ENCODE measurements around the gene SLC27A2. TPM values are rescaled to one million over a fixed set of nuclear protein-coding genes. Genes with fewer than 3 reads are reported as not detected.

The SLC27A2 gene
- total RNA-seq, 1 donor from 2014 or later = 2.1 TPM

DNA sequence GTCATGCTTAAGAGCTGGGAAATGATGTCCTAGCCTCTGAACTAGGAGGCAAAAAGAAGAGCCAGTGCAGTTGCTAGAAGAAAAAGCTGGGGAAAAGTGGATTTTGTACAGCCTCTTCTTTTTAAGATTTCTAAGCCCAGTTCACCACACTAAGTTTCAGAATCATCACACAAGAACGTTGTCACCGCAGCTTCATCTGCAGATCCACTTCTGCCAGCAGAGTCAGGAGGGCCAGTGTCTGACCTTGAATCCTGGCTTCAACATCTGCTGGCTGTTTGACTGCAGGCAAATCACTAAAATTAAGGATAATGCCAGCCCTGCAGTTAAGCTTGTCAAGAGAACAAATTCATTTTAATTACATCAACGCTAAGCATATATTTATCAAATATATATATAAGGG, 47.3 kb downstream of the SLC27A2 start:
- TF ChIP-seq EZH2phosphoT487 (IDR thresholded peaks at IDR 0.05) = no peak
- TF ChIP-seq EZH2 (IDR thresholded peaks at IDR 0.05) = no peak
- TF ChIP-seq, protein P1, sequence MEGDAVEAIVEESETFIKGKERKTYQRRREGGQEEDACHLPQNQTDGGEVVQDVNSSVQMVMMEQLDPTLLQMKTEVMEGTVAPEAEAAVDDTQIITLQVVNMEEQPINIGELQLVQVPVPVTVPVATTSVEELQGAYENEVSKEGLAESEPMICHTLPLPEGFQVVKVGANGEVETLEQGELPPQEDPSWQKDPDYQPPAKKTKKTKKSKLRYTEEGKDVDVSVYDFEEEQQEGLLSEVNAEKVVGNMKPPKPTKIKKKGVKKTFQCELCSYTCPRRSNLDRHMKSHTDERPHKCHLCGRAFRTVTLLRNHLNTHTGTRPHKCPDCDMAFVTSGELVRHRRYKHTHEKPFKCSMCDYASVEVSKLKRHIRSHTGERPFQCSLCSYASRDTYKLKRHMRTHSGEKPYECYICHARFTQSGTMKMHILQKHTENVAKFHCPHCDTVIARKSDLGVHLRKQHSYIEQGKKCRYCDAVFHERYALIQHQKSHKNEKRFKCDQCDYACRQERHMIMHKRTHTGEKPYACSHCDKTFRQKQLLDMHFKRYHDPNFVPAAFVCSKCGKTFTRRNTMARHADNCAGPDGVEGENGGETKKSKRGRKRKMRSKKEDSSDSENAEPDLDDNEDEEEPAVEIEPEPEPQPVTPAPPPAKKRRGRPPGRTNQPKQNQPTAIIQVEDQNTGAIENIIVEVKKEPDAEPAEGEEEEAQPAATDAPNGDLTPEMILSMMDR (IDR thresholded peaks at IDR 0.05) = no peak
- H3K36me3 Mint-ChIP-seq = no peaks in the 10 kb centered on the region
- Histone ChIP-seq H3K79me2 (ENCODE audit: low read depth) (no peaks in the 10 kb centered on the region), H3K36me3 (no peaks in the 10 kb centered on the region), H3K4me3 (no peak overlapping the region), H3K27ac (no peak overlapping the region), H3K4me2 (no peak overlapping the region), H2AFZ (replicated peaks) (no peak overlapping the region), H4K20me1 (ENCODE audit: low read depth) (no peaks in the 10 kb centered on the region), H3K27me3 (no peaks in the 10 kb centered on the region), H3K9me3 (ENCODE audit: low read depth) (no peaks in the 10 kb centered on the region), H3K9ac (no peak overlapping the region), H3F3A (ENCODE audit: low read depth) (no peaks in the 10 kb centered on the region), H3K4me1 (no peaks in the 10 kb centered on the region)
- no peak for DNase-seq (ENCODE audit: low spot score)
- H3K27me3 Mint-ChIP-seq (ENCODE audit: insufficient read depth, low read depth) = peaks cover 8% of the 10 kb centered on the region
- H3K4me3 Mint-ChIP-seq = no peak overlapping the region
- no peaks in the 10 kb centered on the region for H3K9me3 Mint-ChIP-seq
- H3K27ac Mint-ChIP-seq = no peak overlapping the region
- H3K4me1 Mint-ChIP-seq = no peaks in the 10 kb centered on the region

DNA sequence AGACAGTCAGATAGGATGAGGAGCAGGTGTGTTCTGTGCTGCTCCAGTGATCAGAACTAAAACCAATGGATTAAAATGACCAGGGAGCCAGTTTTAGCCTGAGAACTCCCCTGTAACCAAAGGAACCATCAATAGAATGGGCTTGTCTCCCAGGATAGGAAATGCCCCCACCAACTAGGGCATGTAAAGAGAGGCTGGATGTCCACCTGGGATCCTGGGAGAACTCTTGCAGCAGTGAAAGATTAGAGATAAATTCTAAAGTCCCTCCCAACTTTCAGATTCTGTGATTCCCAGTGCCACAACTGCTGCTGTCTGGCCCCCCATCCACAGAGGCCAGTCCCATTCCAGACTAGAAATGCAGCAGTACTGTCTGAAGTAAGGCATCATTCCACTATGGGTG, 49.8 kb downstream of the SLC27A2 start:
- H3K4me1 ChIP-seq = no peaks in the 10 kb centered on the region
- Mint-ChIP-seq H3K9me3 (no peaks in the 10 kb centered on the region), H3K27me3 (ENCODE audit: insufficient read depth, low read depth) (peaks cover 8% of the 10 kb centered on the region), H3K4me3 (no peak overlapping the region), H3K27ac (no peak overlapping the region), H3K36me3 (no peaks in the 10 kb centered on the region), H3K4me1 (peaks cover 3% of the 10 kb centered on the region)
- no peaks in the 10 kb centered on the region for H3F3A ChIP-seq (ENCODE audit: low read depth)
- H3K36me3 ChIP-seq = no peaks in the 10 kb centered on the region
- no peak overlapping the region for H3K4me3 ChIP-seq
- H3K9me3 ChIP-seq (ENCODE audit: low read depth) = no peaks in the 10 kb centered on the region
- no peaks in the 10 kb centered on the region for H3K27me3 ChIP-seq
- TF ChIP-seq EZH2 (IDR thresholded peaks at IDR 0.05) = no peak
- TF ChIP-seq, protein P1 (IDR thresholded peaks at IDR 0.05) = no peak
- H3K79me2 ChIP-seq (ENCODE audit: low read depth) = no peaks in the 10 kb centered on the region
- H2AFZ ChIP-seq (replicated peaks) = no peak overlapping the region
- H4K20me1 ChIP-seq (ENCODE audit: low read depth) = no peaks in the 10 kb centered on the region
- H3K9ac ChIP-seq = no peak overlapping the region
- no peak overlapping the region for H3K4me2 ChIP-seq
- no peak for DNase-seq (ENCODE audit: low spot score)
- H3K27ac ChIP-seq = no peak overlapping the region

DNA sequence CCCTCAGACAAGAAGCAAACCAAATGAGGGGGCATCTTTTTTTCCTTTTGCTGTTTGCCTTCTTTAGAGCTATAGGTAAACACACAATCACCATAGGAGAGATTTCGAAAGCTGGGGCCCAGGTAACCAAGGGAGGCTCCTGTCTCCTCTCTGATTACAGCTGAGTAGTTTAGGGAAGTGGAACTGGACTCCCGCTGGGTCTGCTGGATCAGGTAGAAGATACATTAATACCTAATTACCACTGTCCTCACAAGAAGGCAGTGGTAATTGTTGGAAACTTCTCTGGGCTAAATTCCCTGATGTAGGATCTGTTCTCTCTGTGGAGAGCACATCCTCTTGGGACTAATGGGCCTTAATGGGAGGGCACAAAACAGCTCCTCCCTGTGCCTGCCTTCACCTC, 50.8 kb downstream of the SLC27A2 start:
- Histone ChIP-seq H3K27me3 (no peaks in the 10 kb centered on the region), H3K79me2 (ENCODE audit: low read depth) (no peaks in the 10 kb centered on the region), H3K36me3 (no peaks in the 10 kb centered on the region), H3K9ac (no peak overlapping the region), H3K4me1 (no peaks in the 10 kb centered on the region), H3K4me2 (no peak overlapping the region), H3F3A (ENCODE audit: low read depth) (no peaks in the 10 kb centered on the region), H3K9me3 (ENCODE audit: low read depth) (no peaks in the 10 kb centered on the region), H3K27ac (no peak overlapping the region), H3K4me3 (no peak overlapping the region), H4K20me1 (ENCODE audit: low read depth) (no peaks in the 10 kb centered on the region), H2AFZ (replicated peaks) (no peak overlapping the region)
- no peak for DNase-seq (ENCODE audit: low spot score)
- Mint-ChIP-seq H3K9me3 (no peaks in the 10 kb centered on the region), H3K27me3 (ENCODE audit: insufficient read depth, low read depth) (peaks cover 6% of the 10 kb centered on the region), H3K27ac (no peak overlapping the region), H3K4me3 (no peak overlapping the region), H3K36me3 (no peaks in the 10 kb centered on the region), H3K4me1 (peaks cover 3% of the 10 kb centered on the region)
- TF ChIP-seq, protein P1 (IDR thresholded peaks at IDR 0.05) = no peak
- no peak for TF ChIP-seq EZH2 (IDR thresholded peaks at IDR 0.05)
- no peak for TF ChIP-seq EZH2phosphoT487 (IDR thresholded peaks at IDR 0.05)

All from neural progenitor cell (in vitro differentiated cells).